Neutrophil (primary cell): Measurements from ENCODE around the gene GLYATL1B.
"Not testable (repeated sequence)": the region's sequence is repeated elsewhere in the genome, so short reads cannot be mapped to it uniquely, and the experiment has no call there.

Experiments
- H3K27ac ChIP-seq: fragments of 200-600 bp; sonication (generic); 2 replicates; pipeline ENCODE4 v1.5.1; 2016; ENCODE audit warnings: mild to moderate bottlenecking, moderate library complexity
- H3K27me3 ChIP-seq: fragments of 200-600 bp; sonication (generic); 2 replicates; pipeline ENCODE4 v1.6.0; 2016; ENCODE audit warnings: mild to moderate bottlenecking
- H3K36me3 ChIP-seq: fragments of 200-600 bp; sonication (generic); 2 replicates; pipeline ENCODE4 v1.5.1; 2017
- H3K4me1 ChIP-seq, 2 experiments: fragments of 200-600 bp in 1 of 2; sonication (generic) in 1 of 2; 1 replicate in 1 of 2; 2 replicates in 1 of 2; pipeline versions ENCODE4 v1.5.1 to v1.6.1; 2013 to 2016; ENCODE audit warnings: low read depth in 1 of 2, low read length in 1 of 2, mild to moderate bottlenecking in 1 of 2, moderate library complexity in 1 of 2; ENCODE audit not compliant: control insufficient read depth in 1 of 2, insufficient read depth in 1 of 2
- H3K4me3 ChIP-seq, 2 experiments: fragments of 200-600 bp in 1 of 2; sonication (generic) in 1 of 2; 1 replicate in 1 of 2; 2 replicates in 1 of 2; pipeline ENCODE4 v1.5.1; 2013 to 2016; ENCODE audit warnings: low read depth in 1 of 2, low read length in 1 of 2, mild to moderate bottlenecking in 1 of 2, moderate library complexity in 1 of 2
- H3K9me3 ChIP-seq: fragments of 200-600 bp; sonication (generic); 2 replicates; pipeline ENCODE4 v1.5.1; 2016
- CTCF ChIP-seq: fragments of 200-600 bp; sonication (generic); IDR thresholded peaks from 2 replicates; pipeline ENCODE4 v1.5.1; 2016; ENCODE audit warnings: antibody characterized with exemption

Gene GLYATL1B

GRCh38 chr11:59079086-59079485, 7.0 kb upstream of the GLYATL1B start:
- Histone ChIP-seq H3K27ac (no peak overlapping the region), H3K9me3 (no peaks in the 10 kb centered on the region), H3K4me3 (no peak overlapping the region), H3K4me1 (no peaks in the 10 kb centered on the region), H3K27me3 (no peaks in the 10 kb centered on the region), H3K36me3 (no peaks in the 10 kb centered on the region)
- TF ChIP-seq CTCF = no peak

- not testable (repeated sequence) for H3K27me3 ChIP-seq, H3K4me1 ChIP-seq
These were observed 5.7 kb upstream of the GLYATL1B start for GRCh38 chr11:59080421-59080820.

GRCh38 chr11:59081430-59082020, 4.6 kb upstream of the GLYATL1B start:
- H3K36me3 ChIP-seq, H3K27me3 ChIP-seq, H3K4me1 ChIP-seq, H3K9me3 ChIP-seq, H3K4me3 ChIP-seq, H3K27ac ChIP-seq: not testable (repeated sequence)

More at GRCh38 chr11:59080421-59080820, 5.7 kb upstream of the GLYATL1B start:
- not testable (repeated sequence) for H3K4me3 ChIP-seq, H3K9me3 ChIP-seq, H3K27ac ChIP-seq, H3K36me3 ChIP-seq

GRCh38 chr11:59088162-59088561, 2.1 kb downstream of the GLYATL1B start:
- Histone ChIP-seq H3K4me3 (no peak overlapping the region), H3K27me3 (no peaks in the 10 kb centered on the region), H3K27ac (no peak overlapping the region), H3K36me3 (no peaks in the 10 kb centered on the region), H3K9me3 (no peaks in the 10 kb centered on the region), H3K4me1 (no peaks in the 10 kb centered on the region)
- TF ChIP-seq CTCF = no peak

- H3K27ac ChIP-seq = not testable (repeated sequence)
These were observed 7.5 kb downstream of the GLYATL1B start for GRCh38 chr11:59093576-59093975.

GRCh38 chr11:59095225-59095624, 9.1 kb downstream of the GLYATL1B start:
- not testable (repeated sequence) for H3K4me3 ChIP-seq, H3K4me1 ChIP-seq, H3K27ac ChIP-seq, H3K9me3 ChIP-seq, H3K27me3 ChIP-seq, H3K36me3 ChIP-seq

More at GRCh38 chr11:59093576-59093975, 7.5 kb downstream of the GLYATL1B start:
- H3K36me3 ChIP-seq, H3K4me1 ChIP-seq, H3K4me3 ChIP-seq, H3K27me3 ChIP-seq, H3K9me3 ChIP-seq: not testable (repeated sequence)

GRCh38 chr11:59095972-59096575, 10.0 kb downstream of the GLYATL1B start:
- not testable (repeated sequence) for H3K36me3 ChIP-seq, H3K9me3 ChIP-seq, H3K27me3 ChIP-seq, H3K27ac ChIP-seq, H3K4me3 ChIP-seq, H3K4me1 ChIP-seq

GRCh38 chr11:59097113-59097708, 11.1 kb downstream of the GLYATL1B start:
- no peaks in the 10 kb centered on the region for H3K9me3 ChIP-seq
- no peak for TF ChIP-seq CTCF
- H3K4me3 ChIP-seq = no peak overlapping the region
- peaks cover 18% of the 10 kb centered on the region for H3K27me3 ChIP-seq
- no peaks in the 10 kb centered on the region for H3K36me3 ChIP-seq
- no peaks in the 10 kb centered on the region for H3K4me1 ChIP-seq
- H3K27ac ChIP-seq = no peak overlapping the region

GRCh38 chr11:59097938-59098337, 11.8 kb downstream of the GLYATL1B start:
- not testable (repeated sequence) for H3K4me1 ChIP-seq, H3K36me3 ChIP-seq, H3K27ac ChIP-seq, H3K4me3 ChIP-seq, H3K9me3 ChIP-seq
- H3K27me3 ChIP-seq = peaks cover 26% of the 10 kb centered on the region
